Activated CD8-positive, alpha-beta memory T cell treated with anti-CD3 and anti-CD28 coated beads for 4 hours (primary cell): ENCODE measurements around the gene C2orf92.
"Not testable (repeated sequence)": the region's sequence is repeated elsewhere in the genome, so short reads cannot be mapped to it uniquely, and the experiment has no call there.

Experiments
- DNase-seq, 2 donors: peaks; one replicate each; pipeline ENCODE4 v3.0.0-alpha.2; 2020; ENCODE audit warnings: low read depth in 2 of 2

Gene C2orf92

GRCh38 chr2:97660044-97660774 is 9.3 kb upstream of the C2orf92 start:
- no peak for DNase-seq

GRCh38 chr2:97660775-97661389 is 8.6 kb upstream of the C2orf92 start:
- no peak for DNase-seq

- DNase-seq, result no peak
Measured at GRCh38 chr2:97661927-97662326, 7.6 kb upstream of the C2orf92 start.

- no peak for DNase-seq
Measured at GRCh38 chr2:97662386-97662894, 7.1 kb upstream of the C2orf92 start.

GRCh38 chr2:97662895-97663625 is 6.5 kb upstream of the C2orf92 start:
- DNase-seq, result peak; percentile 60 to 76

GRCh38 chr2:97663626-97663961 is 5.9 kb upstream of the C2orf92 start:
- no peak for DNase-seq

GRCh38 chr2:97663962-97664635 is 5.4 kb upstream of the C2orf92 start, which contains the start of gene ACTR1B:
TSS of gene ACTR1B (minus strand) at chr2:97664044. CDS start at chr2:97663890, 154 bp downstream.
- peak; percentile 91 to 96 for DNase-seq

GRCh38 chr2:97664636-97664970 is 4.9 kb upstream of the C2orf92 start:
- DNase-seq, result no peak

- no peak for DNase-seq
Measured at GRCh38 chr2:97670471-97670870, 958 bp downstream of the C2orf92 start.

GRCh38 chr2:97671526-97671925 is 2.0 kb downstream of the C2orf92 start:
- no peak for DNase-seq

GRCh38 chr2:97672606-97673140 is 3.2 kb downstream of the C2orf92 start:
- DNase-seq, result not testable (repeated sequence)

GRCh38 chr2:97673182-97673914 is 3.8 kb downstream of the C2orf92 start:
- no peak for DNase-seq

- DNase-seq, result no peak
Measured at GRCh38 chr2:97673915-97674283, 4.4 kb downstream of the C2orf92 start.

- no peak for DNase-seq
Measured at GRCh38 chr2:97675430-97676113, 6.1 kb downstream of the C2orf92 start.

GRCh38 chr2:97676620-97677019 is 7.1 kb downstream of the C2orf92 start:
- DNase-seq, result no peak

- DNase-seq, result no peak
Measured at GRCh38 chr2:97677480-97677879, 8.0 kb downstream of the C2orf92 start.

GRCh38 chr2:97678298-97678697 is 8.8 kb downstream of the C2orf92 start:
- no peak for DNase-seq

- not testable (repeated sequence) for DNase-seq
Measured at GRCh38 chr2:97687235-97687634, 17.7 kb downstream of the C2orf92 start.

GRCh38 chr2:97688062-97688827 is 18.7 kb downstream of the C2orf92 start:
- DNase-seq, result no peak

- DNase-seq, result no peak
Measured at GRCh38 chr2:97691166-97691565, 21.7 kb downstream of the C2orf92 start.
